ENCODE measurements around the gene RNF213.

RNF213 gene

DNA sequence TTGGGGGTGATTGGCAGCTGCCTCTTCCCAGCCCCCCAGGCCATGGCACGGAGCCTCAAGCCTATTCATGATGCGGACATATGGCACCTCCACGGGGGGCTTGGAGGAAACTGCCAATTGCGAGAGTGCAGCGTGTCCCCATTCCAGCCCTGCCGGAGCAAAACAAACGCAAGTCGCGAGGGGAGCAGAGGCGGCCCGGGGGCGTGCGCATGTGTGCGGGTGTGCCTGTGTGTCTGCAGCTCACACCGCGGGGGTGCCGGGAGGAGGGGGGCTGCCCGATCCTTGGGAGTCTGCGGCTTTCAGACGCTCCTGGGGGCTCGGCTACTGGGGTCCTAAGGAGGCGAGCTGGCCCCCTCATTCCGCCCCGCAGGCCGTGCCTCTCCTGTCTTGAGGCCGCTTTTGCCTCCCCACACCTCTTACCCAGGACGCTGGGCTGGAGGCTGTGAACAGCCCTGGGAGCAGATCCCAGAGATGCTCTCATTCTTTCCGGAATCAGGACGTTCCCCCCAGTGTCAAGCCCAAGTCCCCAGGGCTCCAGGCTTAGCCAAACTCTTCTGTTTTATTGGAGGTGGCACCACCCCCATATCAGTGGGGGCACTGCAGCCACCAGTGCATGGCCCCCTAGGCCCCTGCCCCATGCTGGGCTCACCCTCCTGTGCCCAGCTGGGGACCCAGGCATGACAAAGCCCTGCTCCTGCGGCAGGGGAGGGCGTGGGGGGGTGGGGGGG lies 183.4 kb downstream of the RNF213 start:
- in situ Hi-C loops (cut with MboI; ENCODE audit: low sequenced_read_pairs): no loop called here

DNA sequence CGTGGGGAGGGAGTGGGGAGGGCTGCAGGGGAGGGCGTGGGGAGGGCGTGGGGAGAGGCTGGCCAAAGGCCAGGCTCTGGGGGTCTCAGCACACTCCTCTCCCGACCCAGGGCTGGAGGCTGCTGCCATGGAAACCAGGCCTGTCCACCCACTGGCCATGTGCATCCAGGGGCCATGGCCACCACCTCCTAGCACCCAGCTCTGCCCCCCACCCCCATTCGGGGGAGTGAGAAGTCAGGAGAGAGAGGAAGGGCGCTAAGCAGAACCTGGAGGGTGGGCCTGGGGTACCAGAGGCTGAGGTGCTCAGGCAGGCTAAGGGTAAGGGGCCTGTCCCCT lies 184.0 kb downstream of the RNF213 start:
- in situ Hi-C loops (cut with MboI; ENCODE audit: low sequenced_read_pairs): no loop called here

DNA sequence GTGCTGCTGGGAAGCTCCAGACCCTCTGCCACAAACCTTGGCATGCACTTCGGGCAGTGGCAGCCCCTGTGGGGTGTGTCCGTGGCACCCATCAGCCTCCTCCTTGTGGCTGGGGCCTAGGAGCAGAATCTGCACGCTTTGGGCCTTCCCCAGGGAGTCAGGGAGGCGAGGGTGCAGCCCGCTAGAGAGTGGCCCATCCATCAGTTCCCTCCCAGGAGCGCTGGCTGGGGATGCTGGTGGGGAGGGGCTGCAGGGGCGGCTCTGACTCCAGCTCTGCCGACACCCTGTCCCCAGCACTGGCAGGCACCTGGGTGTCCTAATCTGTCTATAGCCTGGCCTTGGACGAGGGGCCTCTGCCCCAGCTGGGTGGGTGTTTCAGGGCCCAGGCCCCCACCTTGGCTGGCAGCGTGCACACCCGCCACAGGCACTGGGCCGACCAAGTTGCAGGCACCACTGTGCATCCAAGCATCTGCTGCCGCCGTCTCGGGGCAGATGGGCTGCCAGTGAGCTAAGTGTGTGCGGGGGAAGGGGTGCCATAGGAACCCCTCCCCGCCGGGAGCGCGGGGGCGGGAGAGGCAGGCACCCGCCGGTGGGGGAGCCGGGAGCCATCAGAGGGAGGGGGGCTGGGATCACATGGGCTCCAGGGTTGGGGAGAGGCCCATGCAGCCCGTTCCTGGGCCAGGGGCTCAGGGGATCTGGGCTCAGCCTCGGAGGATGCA lies 184.5 kb downstream of the RNF213 start:
- in situ Hi-C loops (cut with MboI; ENCODE audit: low sequenced_read_pairs): no loop called here

- in situ Hi-C loops (cut with MboI; ENCODE audit: low sequenced_read_pairs): no loop called here
Observed at GRCh38 chr17:80445726-80446110, 185.1 kb downstream of the RNF213 start.

GRCh38 chr17:80446645-80447405 lies 186.2 kb downstream of the RNF213 start:
- in situ Hi-C loops (cut with MboI; ENCODE audit: low sequenced_read_pairs): no loop called here

GRCh38 chr17:80447790-80448189 lies 187.1 kb downstream of the RNF213 start:
- in situ Hi-C loops (cut with MboI; ENCODE audit: low sequenced_read_pairs): no loop called here

Data from hTERT RPE-1 (cell line).